ENCODE measurements around the gene DNAJC7.

The DNAJC7 gene

DNA sequence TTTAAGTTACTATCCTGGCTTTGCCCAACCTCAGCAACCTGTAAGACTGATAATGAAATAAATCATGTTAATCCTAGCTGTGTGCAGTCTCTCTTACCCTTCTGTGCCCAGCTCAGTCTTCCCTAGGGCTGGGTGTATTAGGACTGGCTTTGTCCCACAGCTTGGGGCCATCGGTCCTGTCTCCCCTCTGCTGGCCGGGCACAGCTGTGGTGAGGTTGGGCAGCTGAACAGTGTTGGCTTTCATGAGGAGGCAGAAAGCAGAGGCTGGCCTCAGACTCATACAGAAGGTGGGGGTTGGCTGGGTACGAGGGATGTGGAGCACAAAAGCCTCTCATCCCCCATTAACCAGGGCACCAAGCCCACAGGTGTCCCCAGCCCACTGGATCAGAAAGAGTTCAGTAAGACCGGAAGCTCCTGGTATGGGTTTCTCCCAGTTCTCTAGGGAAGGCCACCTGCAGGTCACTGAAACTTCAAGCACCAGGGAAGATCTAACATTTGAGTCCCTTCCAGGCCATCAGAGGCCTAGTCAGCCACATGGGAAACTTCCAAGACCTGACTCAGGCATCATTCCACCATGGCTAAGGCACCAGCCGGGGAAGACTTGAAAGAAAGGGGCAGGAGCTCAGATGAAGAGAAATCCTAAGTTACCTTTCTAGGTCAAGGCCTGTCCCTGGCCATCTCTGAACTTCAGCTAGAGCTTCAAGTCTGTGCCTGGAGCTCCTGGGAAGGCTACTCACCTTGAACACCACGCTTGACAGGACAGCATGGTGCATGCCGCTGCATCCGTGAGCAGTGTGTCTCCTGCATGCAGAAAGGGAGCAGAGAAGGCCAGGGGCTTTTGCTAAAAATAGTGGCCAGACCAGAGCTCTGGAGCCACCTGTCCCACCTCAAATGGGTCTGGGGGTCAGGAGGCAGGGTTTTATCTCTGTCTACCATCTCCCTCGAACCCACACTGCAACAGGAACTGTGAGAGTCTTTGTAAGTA is 41.8 kb downstream of the DNAJC7 start:
- peak; percentile 94 for DNase-seq (ENCODE audit: low spot score)

DNA sequence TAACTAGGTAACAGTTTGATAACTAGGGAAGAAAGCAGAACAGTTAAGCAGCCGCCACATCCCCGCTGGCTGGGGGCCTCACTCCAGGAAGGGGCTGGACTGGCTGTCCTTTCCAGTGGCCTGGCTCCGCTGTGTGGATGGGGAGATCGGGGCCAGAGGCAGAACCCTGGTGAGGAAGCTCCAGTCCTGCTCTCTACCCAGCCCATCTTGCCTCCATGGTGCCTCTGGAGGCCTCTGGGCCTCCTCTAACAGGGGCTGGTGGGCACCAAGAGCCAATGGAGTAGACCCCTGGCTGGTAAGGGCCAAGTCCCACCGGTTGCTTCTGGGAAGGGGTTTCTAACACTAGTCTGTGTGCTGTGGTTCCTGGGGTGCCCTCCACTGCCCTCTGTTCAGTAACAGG is 42.6 kb downstream of the DNAJC7 start:
- DNase-seq (ENCODE audit: low spot score) = no peak

GRCh38 chr17:41974031-41974430 is 43.2 kb downstream of the DNAJC7 start:
- DNase-seq (ENCODE audit: low spot score) = no peak

- DNase-seq (ENCODE audit: low spot score) = no peak
These were observed 43.8 kb downstream of the DNAJC7 start for GRCh38 chr17:41973408-41973811.

GRCh38 chr17:41972571-41973407 is 44.5 kb downstream of the DNAJC7 start:
- DNase-seq (ENCODE audit: low spot score) = no peak

GRCh38 chr17:41971721-41972523 is 45.3 kb downstream of the DNAJC7 start:
- peak; percentile 2 for DNase-seq (ENCODE audit: low spot score)

GRCh38 chr17:41970901-41971331 is 46.3 kb downstream of the DNAJC7 start:
- peak; percentile 22 for DNase-seq (ENCODE audit: low spot score)

DNA sequence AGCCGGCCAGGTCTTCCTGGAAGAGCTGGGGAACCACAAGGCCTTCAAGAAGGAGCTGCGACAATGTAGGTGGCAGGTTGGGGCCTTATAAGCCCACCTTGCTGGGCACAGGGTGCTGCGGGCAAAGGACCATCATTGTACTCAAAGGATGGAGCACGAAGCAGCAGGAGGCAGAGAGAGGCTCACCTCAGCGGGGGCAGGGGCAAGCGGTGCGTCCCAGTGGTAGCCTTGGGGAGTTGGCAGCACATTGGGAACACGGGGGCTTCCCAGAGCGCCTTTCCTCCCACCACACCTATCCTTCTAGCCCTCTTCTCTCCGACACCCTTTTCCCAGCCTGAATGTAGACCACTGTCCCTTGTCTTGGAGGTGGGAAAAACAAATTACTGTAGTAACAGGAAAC is 48.6 kb downstream of the DNAJC7 start:
- DNase-seq (ENCODE audit: low spot score) = no peak

DNA sequence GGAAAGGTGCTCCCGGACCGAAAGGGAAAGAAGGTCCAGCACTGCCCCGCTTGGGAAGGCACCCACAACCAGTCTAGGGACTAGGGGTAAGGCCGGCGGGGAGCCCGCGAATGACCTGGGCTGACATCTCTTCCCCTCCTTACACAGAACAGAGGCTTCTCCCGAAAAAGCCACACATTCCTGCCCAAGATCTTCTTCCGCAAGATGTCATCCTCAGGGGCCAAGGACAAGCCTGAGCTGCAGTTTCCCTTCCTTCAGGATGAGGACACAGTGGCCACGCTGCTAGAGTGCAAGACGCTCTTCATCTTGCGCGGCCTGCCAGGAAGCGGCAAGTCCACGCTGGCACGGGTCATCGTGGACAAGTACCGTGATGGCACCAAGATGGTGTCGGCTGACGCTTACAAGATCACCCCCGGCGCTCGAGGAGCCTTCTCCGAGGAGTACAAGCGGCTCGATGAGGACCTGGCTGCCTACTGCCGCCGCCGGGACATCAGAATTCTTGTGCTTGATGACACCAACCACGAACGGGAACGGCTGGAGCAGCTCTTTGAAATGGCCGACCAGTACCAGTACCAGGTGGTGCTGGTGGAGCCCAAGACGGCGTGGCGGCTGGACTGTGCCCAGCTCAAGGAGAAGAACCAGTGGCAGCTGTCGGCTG is 49.2 kb downstream of the DNAJC7 start:
- DNase-seq (ENCODE audit: low spot score) = no peak

- peak; percentile 98 for DNase-seq (ENCODE audit: low spot score)
These were observed 49.9 kb downstream of the DNAJC7 start for GRCh38 chr17:41967141-41967920.

- DNase-seq (ENCODE audit: low spot score) = peak; percentile 89
These were observed 50.6 kb downstream of the DNAJC7 start, which contains the start of gene CNP for GRCh38 chr17:41966463-41967140. Gene CNP (plus strand): TSS chr17:41966795. CDS start chr17:41966885, 90 bp downstream.

GRCh38 chr17:41965694-41966462 is 51.4 kb downstream of the DNAJC7 start:
- DNase-seq (ENCODE audit: low spot score) = no peak

DNA sequence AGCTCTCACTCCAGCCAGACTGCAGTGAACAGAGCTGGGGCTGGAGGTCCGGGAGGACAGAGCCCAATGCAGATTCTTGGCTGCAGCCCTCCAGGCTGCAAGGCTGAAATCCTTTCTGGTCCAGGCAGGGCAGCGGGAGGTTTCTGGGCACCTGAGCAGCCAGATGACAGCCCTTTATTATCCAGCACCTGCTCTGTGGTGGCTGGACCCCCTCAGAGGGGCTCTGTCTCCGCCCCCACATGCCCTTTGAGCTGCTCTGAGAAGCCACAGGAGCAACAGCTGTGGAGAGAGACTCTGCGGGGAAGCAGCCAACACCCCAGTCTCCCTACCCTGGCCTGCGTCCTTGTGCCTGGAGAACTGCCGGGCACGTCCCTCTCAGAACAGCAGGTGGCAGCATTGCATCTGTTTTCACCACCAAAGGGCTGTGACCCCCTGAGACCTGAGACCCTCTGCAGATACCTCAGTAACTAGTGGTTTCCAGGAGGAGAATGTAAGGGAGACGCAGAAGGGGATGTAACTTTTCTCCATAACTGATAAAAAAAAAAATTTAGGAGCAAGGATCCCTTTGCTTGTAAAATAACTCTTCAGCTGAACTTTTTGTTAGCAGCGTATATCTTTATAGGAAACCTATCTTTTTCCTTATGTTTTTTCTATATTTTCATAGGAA is 54.3 kb downstream of the DNAJC7 start:
- DNase-seq (ENCODE audit: low spot score) = peak; percentile 82

GRCh38 chr17:41962111-41962510 is 55.1 kb downstream of the DNAJC7 start:
- no peak for DNase-seq (ENCODE audit: low spot score)

DNA sequence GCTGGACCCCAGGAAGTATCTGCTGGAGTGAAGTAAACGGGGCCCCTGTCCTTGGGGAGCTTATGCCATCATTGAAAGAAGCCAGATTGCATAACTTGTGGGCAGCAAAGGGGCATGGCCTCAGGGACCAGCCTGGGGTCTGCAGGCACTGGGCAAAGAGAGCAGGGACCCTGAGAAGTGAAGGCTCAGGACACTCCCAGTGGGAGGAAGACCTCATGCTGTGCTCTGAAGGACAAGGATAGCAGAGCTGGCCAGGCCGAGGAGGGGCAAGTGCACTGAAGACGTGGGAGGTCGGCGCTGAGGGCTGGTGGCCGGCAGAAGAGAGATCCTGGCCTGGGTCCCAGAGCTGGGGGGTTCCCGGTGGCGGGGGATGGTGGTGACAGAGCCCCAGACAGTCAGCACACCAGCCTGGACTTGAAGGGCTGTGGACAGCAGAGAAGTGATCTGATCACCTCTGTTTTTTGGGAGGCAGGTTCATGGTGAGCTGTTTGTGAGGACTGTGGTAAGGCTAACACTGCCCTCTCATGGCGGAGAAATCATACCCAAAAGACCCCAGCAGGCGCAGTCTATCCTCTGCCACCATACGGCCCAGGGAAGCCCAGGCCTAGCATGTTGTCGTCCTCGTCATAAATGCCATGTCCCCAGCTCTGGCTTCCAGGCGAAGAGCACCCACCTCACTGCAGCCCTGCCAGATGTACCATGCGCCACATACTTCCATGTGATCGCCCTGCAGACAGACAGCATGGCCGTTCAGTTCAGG is 57.7 kb downstream of the DNAJC7 start:
- DNase-seq (ENCODE audit: low spot score) = no peak

- DNase-seq (ENCODE audit: low spot score) = no peak
These were observed 58.3 kb downstream of the DNAJC7 start for GRCh38 chr17:41959030-41959335.

GRCh38 chr17:41957869-41958439 is 59.3 kb downstream of the DNAJC7 start:
- no peak for DNase-seq (ENCODE audit: low spot score)

Measured in pons (tissue), 1 donor.